ENCODE results near the gene LIX1. TPM values are rescaled to one million over a fixed set of nuclear protein-coding genes. Genes with fewer than 3 reads are reported as not detected.

The LIX1 gene
- total RNA-seq, 2 donors from 2014 or later, result 0.26 TPM; not detected in 1

GRCh38 chr5:97121848-97122247 is 20.6 kb downstream of the LIX1 start:
- 71 to 77% methylated on average over 5 of the region's 5 CpGs for WGBS, 2 donors
- ATAC-seq (no peak), DNase-seq (no peak)
- TF ChIP-seq POLR2A (IDR thresholded peaks at IDR 0.05) (no peak), CTCF (IDR thresholded peaks at IDR 0.05) (no peak)
- Histone ChIP-seq H3K4me3 (no peak overlapping the region), H3K27ac (no peak overlapping the region), H3K36me3 (replicated peaks in 1 of 2; ENCODE audit: insufficient read depth in 1 of 2, low read depth in 2 of 2) (no peaks in the 10 kb centered on the region), H3K4me1 (no peaks in the 10 kb centered on the region), H3K9me3 (no peaks in the 10 kb centered on the region), H3K27me3 (no peaks in the 10 kb centered on the region)
- intact Hi-C loops (cut with DNase I), result no loop called here

GRCh38 chr5:97120195-97120594 is 22.2 kb downstream of the LIX1 start:
- H3K4me3 ChIP-seq, result no peak overlapping the region
- H3K36me3 ChIP-seq (replicated peaks in 1 of 2; ENCODE audit: insufficient read depth in 1 of 2, low read depth in 2 of 2), result no peaks in the 10 kb centered on the region
- intact Hi-C loops (cut with DNase I), result no loop called here
- no peak for DNase-seq
- H3K27me3 ChIP-seq, result no peaks in the 10 kb centered on the region
- 47 to 69% methylated on average over 2 of the region's 2 CpGs for WGBS, 2 donors
- no peaks in the 10 kb centered on the region for H3K4me1 ChIP-seq
- no peak overlapping the region for H3K27ac ChIP-seq
- H3K9me3 ChIP-seq, result no peaks in the 10 kb centered on the region
- TF ChIP-seq POLR2A (IDR thresholded peaks at IDR 0.05) (no peak), CTCF (IDR thresholded peaks at IDR 0.05) (no peak)
- ATAC-seq, result no peak

- H3K27ac ChIP-seq, result no peak overlapping the region
- H3K4me1 ChIP-seq, result no peaks in the 10 kb centered on the region
- DNase-seq (no peak), ATAC-seq (no peak)
- TF ChIP-seq POLR2A (IDR thresholded peaks at IDR 0.05) (no peak), CTCF (IDR thresholded peaks at IDR 0.05) (no peak)
- no peaks in the 10 kb centered on the region for H3K9me3 ChIP-seq
- H3K4me3 ChIP-seq, result no peak overlapping the region
- WGBS, 2 donors, result 76 to 91% methylated on average over 2 of the region's 2 CpGs
- no peaks in the 10 kb centered on the region for H3K27me3 ChIP-seq
- intact Hi-C loops (cut with DNase I), result no loop called here
- no peaks in the 10 kb centered on the region for H3K36me3 ChIP-seq (replicated peaks in 1 of 2; ENCODE audit: insufficient read depth in 1 of 2, low read depth in 2 of 2)
These were observed 23.4 kb downstream of the LIX1 start for GRCh38 chr5:97119007-97119390.

GRCh38 chr5:97118261-97119006 is 24.0 kb downstream of the LIX1 start:
- TF ChIP-seq POLR2A (IDR thresholded peaks at IDR 0.05), result no peak
- no peak for TF ChIP-seq CTCF (IDR thresholded peaks at IDR 0.05)
- no peaks in the 10 kb centered on the region for H3K27me3 ChIP-seq
- intact Hi-C loops (cut with DNase I), result no loop called here
- no peak for DNase-seq
- no peaks in the 10 kb centered on the region for H3K9me3 ChIP-seq
- H3K4me3 ChIP-seq, result no peak overlapping the region
- H3K27ac ChIP-seq, result no peak overlapping the region
- WGBS, 2 donors, result 67 to 69% methylated on average over 2 of the region's 2 CpGs
- no peak for ATAC-seq
- no peaks in the 10 kb centered on the region for H3K36me3 ChIP-seq (replicated peaks in 1 of 2; ENCODE audit: insufficient read depth in 1 of 2, low read depth in 2 of 2)
- H3K4me1 ChIP-seq, result no peaks in the 10 kb centered on the region

GRCh38 chr5:97115932-97116331 is 26.5 kb downstream of the LIX1 start:
- TF ChIP-seq CTCF (IDR thresholded peaks at IDR 0.05) (no peak), POLR2A (IDR thresholded peaks at IDR 0.05) (no peak)
- intact Hi-C loops (cut with DNase I), result no loop called here

More at GRCh38 chr5:97115932-97116331, 26.5 kb downstream of the LIX1 start:
- no peaks in the 10 kb centered on the region for H3K36me3 ChIP-seq (replicated peaks in 1 of 2; ENCODE audit: insufficient read depth in 1 of 2, low read depth in 2 of 2)
- WGBS, 2 donors, result 72 to 74% methylated on average over 9 of the region's 9 CpGs
- H3K27me3 ChIP-seq, result no peaks in the 10 kb centered on the region
- H3K27ac ChIP-seq, result no peak overlapping the region
- ATAC-seq (no peak), DNase-seq (no peak)
- H3K4me1 ChIP-seq, result no peaks in the 10 kb centered on the region
- H3K9me3 ChIP-seq, result no peaks in the 10 kb centered on the region
- no peak overlapping the region for H3K4me3 ChIP-seq
